ENCODE data around the gene RSPRY1.

- TF ChIP-seq SP1 (IDR thresholded peaks at IDR 0.05): no peak
- no peak for TF ChIP-seq BHLHE40 (IDR thresholded peaks at IDR 0.05; ENCODE audit: borderline replicate concordance)
- no peak for TF ChIP-seq FOXK2 (IDR thresholded peaks at IDR 0.05)
- TF ChIP-seq TARDBP (IDR thresholded peaks at IDR 0.05): no peak
- TF ChIP-seq FOXM1 (IDR thresholded peaks at IDR 0.05; ENCODE audit: borderline replicate concordance): no peak
- TF ChIP-seq ARNT (IDR thresholded peaks at IDR 0.05): no peak
- no peak for TF ChIP-seq CTBP1 (IDR thresholded peaks at IDR 0.05; ENCODE audit: borderline replicate concordance)
These were observed 36.7 kb upstream of the RSPRY1 start for GRCh38 chr16:57149391-57149790.
